ENCODE measurements around the gene RLN3. TPM values are rescaled to one million over a fixed set of nuclear protein-coding genes. Genes with fewer than 3 reads are reported as not detected.
"Not testable (repeated sequence)": the region's sequence is repeated elsewhere in the genome, so short reads cannot be mapped to it uniquely, and the experiment has no call there.

RLN3 gene
- total and polyA plus RNA-seq, 9 of the 15 experiments (the other 6 are each of a cell fraction or from before 2014, with no cell fraction given), result 0.31 to 1.2 (median 0.71) TPM; not detected in 6

DNA sequence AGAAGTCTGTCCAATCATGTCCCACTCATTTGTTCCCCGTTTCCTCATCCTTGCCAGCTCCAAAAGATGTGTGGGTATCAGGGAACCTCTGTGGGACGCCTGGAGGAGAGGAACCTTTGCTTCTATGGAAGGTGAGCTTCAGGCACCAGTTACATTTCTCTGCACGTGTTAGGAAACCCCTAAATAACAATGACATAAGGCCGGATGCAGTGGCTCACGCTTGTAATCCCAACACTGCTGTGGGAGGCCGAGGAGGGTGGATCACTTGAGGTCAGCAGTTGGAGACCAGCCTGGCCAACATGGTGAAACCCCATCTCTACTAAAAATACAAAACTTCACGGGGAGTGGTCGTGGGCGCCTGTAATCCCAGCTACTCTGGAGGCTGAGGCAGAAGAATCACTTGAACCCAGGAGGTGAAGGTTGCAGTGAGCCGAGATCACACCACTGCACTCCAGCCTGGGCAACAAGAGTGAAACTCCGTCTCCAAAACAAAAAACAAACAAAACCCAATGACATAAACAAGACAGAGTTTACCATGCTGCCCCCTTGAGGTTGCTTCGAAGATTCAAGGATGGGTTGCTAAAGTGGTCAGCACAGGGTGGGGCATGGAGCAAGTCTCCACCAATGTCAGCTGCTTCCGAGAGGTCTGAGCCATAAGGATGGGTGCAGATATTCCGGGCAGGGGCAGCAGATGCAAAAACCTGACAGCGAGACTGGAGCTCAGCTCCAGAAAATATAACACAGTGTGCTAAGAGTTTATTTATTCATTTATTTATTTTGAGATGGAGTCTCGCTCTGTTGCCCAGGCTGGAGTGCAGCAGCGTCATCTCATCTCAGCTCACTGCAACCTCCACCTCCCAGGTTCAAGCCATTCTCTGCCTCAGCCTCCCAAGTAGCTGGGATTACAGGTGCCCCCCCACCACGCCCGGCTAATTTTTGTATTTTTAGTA is 15.0 kb downstream of the RLN3 start (continued):
- peak; percentile 53; the same call in 1 of the 2 replicates for TF ChIP-seq HDAC2 (IDR thresholded peaks at IDR 0.05)
- peak; percentile 30; the same call in 1 of the 2 replicates for TF ChIP-seq CTBP1 (IDR thresholded peaks at IDR 0.05; ENCODE audit: borderline replicate concordance)
- peak in 1 of 2 experiments; percentile 66; a peak in 1 of 4 replicates for TF ChIP-seq ARNT (IDR thresholded peaks at IDR 0.05)
- peak in 1 of 2 experiments; percentile 49; a peak in 2 of 4 replicates for TF ChIP-seq MAZ (CRISPR knock-in tag; conservative IDR thresholded peaks at IDR 0.05 in 1 of 2, IDR thresholded peaks at IDR 0.05 in 1 of 2)
- TF ChIP-seq, protein P1, sequence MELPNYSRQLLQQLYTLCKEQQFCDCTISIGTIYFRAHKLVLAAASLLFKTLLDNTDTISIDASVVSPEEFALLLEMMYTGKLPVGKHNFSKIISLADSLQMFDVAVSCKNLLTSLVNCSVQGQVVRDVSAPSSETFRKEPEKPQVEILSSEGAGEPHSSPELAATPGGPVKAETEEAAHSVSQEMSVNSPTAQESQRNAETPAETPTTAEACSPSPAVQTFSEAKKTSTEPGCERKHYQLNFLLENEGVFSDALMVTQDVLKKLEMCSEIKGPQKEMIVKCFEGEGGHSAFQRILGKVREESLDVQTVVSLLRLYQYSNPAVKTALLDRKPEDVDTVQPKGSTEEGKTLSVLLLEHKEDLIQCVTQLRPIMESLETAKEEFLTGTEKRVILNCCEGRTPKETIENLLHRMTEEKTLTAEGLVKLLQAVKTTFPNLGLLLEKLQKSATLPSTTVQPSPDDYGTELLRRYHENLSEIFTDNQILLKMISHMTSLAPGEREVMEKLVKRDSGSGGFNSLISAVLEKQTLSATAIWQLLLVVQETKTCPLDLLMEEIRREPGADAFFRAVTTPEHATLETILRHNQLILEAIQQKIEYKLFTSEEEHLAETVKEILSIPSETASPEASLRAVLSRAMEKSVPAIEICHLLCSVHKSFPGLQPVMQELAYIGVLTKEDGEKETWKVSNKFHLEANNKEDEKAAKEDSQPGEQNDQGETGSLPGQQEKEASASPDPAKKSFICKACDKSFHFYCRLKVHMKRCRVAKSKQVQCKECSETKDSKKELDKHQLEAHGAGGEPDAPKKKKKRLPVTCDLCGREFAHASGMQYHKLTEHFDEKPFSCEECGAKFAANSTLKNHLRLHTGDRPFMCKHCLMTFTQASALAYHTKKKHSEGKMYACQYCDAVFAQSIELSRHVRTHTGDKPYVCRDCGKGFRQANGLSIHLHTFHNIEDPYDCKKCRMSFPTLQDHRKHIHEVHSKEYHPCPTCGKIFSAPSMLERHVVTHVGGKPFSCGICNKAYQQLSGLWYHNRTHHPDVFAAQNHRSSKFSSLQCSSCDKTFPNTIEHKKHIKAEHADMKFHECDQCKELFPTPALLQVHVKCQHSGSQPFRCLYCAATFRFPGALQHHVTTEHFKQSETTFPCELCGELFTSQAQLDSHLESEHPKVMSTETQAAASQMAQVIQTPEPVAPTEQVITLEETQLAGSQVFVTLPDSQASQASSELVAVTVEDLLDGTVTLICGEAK (IDR thresholded peaks at IDR 0.05), result peak; percentile 32; the same call in 1 of the 2 replicates
- TF ChIP-seq, protein P1 (CRISPR knock-in tag; IDR thresholded peaks at IDR 0.05), result not testable (repeated sequence)
- TF ChIP-seq BCOR (IDR thresholded peaks at IDR 0.05), result peak; percentile 60; the same call in 1 of the 2 replicates
- TF ChIP-seq SOX6 (IDR thresholded peaks at IDR 0.05), result peak; percentile 37; the same call in 1 of the 2 replicates
- TF ChIP-seq HDGF (IDR thresholded peaks at IDR 0.05), result peak; percentile 78
- peak; percentile 50 to 68 for TF ChIP-seq RAD21 (CRISPR knock-in tag; conservative IDR thresholded peaks at IDR 0.05 in 1 of 2, IDR thresholded peaks at IDR 0.05 in 1 of 2)
- peak; percentile 63 for TF ChIP-seq ARID1B (IDR thresholded peaks at IDR 0.05)
- TF ChIP-seq, protein P2, sequence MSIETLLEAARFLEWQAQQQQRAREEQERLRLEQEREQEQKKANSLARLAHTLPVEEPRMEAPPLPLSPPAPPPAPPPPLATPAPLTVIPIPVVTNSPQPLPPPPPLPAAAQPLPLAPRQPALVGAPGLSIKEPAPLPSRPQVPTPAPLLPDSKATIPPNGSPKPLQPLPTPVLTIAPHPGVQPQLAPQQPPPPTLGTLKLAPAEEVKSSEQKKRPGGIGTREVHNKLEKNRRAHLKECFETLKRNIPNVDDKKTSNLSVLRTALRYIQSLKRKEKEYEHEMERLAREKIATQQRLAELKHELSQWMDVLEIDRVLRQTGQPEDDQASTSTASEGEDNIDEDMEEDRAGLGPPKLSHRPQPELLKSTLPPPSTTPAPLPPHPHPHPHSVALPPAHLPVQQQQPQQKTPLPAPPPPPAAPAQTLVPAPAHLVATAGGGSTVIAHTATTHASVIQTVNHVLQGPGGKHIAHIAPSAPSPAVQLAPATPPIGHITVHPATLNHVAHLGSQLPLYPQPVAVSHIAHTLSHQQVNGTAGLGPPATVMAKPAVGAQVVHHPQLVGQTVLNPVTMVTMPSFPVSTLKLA (conservative IDR thresholded peaks at IDR 0.05), result peak in 1 of 2 experiments; percentile 59; a peak in 2 of 4 replicates
- TF ChIP-seq, protein P3, sequence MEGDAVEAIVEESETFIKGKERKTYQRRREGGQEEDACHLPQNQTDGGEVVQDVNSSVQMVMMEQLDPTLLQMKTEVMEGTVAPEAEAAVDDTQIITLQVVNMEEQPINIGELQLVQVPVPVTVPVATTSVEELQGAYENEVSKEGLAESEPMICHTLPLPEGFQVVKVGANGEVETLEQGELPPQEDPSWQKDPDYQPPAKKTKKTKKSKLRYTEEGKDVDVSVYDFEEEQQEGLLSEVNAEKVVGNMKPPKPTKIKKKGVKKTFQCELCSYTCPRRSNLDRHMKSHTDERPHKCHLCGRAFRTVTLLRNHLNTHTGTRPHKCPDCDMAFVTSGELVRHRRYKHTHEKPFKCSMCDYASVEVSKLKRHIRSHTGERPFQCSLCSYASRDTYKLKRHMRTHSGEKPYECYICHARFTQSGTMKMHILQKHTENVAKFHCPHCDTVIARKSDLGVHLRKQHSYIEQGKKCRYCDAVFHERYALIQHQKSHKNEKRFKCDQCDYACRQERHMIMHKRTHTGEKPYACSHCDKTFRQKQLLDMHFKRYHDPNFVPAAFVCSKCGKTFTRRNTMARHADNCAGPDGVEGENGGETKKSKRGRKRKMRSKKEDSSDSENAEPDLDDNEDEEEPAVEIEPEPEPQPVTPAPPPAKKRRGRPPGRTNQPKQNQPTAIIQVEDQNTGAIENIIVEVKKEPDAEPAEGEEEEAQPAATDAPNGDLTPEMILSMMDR (IDR thresholded peaks at IDR 0.05 in 2 of 3, conservative IDR thresholded peaks at IDR 0.05 in 1 of 3; ENCODE audit: insufficient read depth in 2 of 3, low read depth in 1 of 3, low read length in 3 of 3), result peak; percentile 70 to 73 (median 72)

Data from K562 (cell line).